ENCODE data around the gene FBN2. TPM values are rescaled to one million over a fixed set of nuclear protein-coding genes. Genes with fewer than 3 reads are reported as not detected.

Gene FBN2
- total and polyA plus RNA-seq, 7 experiments from 2014 or later, result 0.07 to 6.8 (median 0.58) TPM; not detected in 2

DNA sequence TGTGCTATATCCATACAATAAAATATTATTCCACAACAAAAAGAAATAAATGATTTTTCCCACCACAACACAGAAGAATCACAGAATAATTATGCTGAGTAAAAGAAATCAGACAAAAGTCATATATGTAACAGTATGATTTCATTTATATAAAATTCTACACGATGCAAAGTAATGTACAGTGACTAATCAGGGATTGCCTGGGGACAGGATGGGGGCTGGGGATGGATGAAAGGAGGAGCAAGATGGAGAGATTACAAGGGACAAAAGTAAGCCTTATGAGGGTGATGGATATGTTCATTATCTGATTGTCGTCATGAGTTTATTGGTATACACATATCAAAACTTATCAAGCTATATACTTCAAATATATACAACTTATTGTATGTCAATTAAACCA is 154.0 kb downstream of the FBN2 start:
- no peaks in the 10 kb centered on the region for H3K9me3 ChIP-seq (ENCODE audit: control insufficient read depth in 2 of 3, low read length in 3 of 3)
- no peak overlapping the region for H3K4me3 Mint-ChIP-seq
- peaks cover 0 to 20% (median 0%) of the 10 kb centered on the region in 11 donors for H3K9me3 Mint-ChIP-seq
- no peak overlapping the region for H3K4me3 ChIP-seq (ENCODE audit: low read length)
- peaks cover 0 to 6% (median 0%) of the 10 kb centered on the region in 5 donors for H3K27me3 Mint-ChIP-seq
- intact Hi-C loops (cut with micrococcal nuclease), result no loop called here
- no peaks in the 10 kb centered on the region for H3K4me1 ChIP-seq (ENCODE audit: control insufficient read depth in 2 of 2, insufficient read depth in 2 of 2, low read length in 2 of 2)
- no peaks in the 10 kb centered on the region for H3K36me3 Mint-ChIP-seq
- no peaks in the 10 kb centered on the region for H3K27me3 ChIP-seq (ENCODE audit: control insufficient read depth in 2 of 2, insufficient read depth in 2 of 2, low read length in 2 of 2)
- no peak for DNase-seq
- no peaks in the 10 kb centered on the region for H3K36me3 ChIP-seq (ENCODE audit: control insufficient read depth in 2 of 3, insufficient read depth in 3 of 3, low read length in 3 of 3)
- H3K4me1 Mint-ChIP-seq, result peaks cover 0 to 1% (median 0%) of the 10 kb centered on the region in 7 donors
- ChIA-PET CTCF (no interaction called here), POLR2A (no interaction called here)
- H3K27ac Mint-ChIP-seq, result no peak overlapping the region
- ATAC-seq, result no peak
- H3K27ac ChIP-seq (ENCODE audit: low read depth, low read length), result no peak overlapping the region

DNA sequence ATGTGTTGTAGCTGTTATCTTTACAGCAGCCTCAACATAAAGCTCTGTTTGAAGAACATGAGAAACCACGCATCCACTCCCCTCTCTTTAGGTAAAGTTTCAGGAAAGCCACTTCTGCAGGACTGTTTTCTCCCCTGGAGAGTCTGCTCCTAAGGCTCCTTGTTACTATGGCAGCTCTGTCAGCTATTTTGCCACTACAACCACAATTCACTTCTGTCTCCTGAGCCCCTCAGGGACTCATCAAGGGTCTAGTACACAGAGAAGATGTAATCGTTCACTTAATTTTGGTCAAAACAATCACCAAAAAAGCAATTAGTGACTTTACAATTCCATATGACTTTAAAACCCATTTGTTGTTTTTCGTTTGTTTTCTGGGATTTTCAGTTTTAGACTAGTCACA is 157.7 kb downstream of the FBN2 start:
- no peaks in the 10 kb centered on the region for H3K36me3 Mint-ChIP-seq
- Histone ChIP-seq H3K27me3 (ENCODE audit: control insufficient read depth in 2 of 2, insufficient read depth in 2 of 2, low read length in 2 of 2) (no peaks in the 10 kb centered on the region), H3K4me3 (ENCODE audit: low read length) (no peak overlapping the region), H3K4me1 (ENCODE audit: control insufficient read depth in 2 of 2, insufficient read depth in 2 of 2, low read length in 2 of 2) (no peaks in the 10 kb centered on the region), H3K9me3 (ENCODE audit: control insufficient read depth in 2 of 3, low read length in 3 of 3) (no peaks in the 10 kb centered on the region), H3K27ac (ENCODE audit: low read depth, low read length) (no peak overlapping the region), H3K36me3 (ENCODE audit: control insufficient read depth in 2 of 3, insufficient read depth in 3 of 3, low read length in 3 of 3) (no peaks in the 10 kb centered on the region)
- ChIA-PET POLR2A (no interaction called here), CTCF (no interaction called here)
- no peak overlapping the region for H3K27ac Mint-ChIP-seq
- no peak overlapping the region for H3K4me3 Mint-ChIP-seq
- intact Hi-C loops (cut with micrococcal nuclease), result no loop called here
- ATAC-seq (no peak), DNase-seq (no peak)
- H3K27me3 Mint-ChIP-seq, result peaks cover 0 to 3% (median 0%) of the 10 kb centered on the region in 5 donors
- H3K9me3 Mint-ChIP-seq, result no peaks in the 10 kb centered on the region
- peaks cover 0 to 1% (median 0%) of the 10 kb centered on the region in 7 donors for H3K4me1 Mint-ChIP-seq

DNA sequence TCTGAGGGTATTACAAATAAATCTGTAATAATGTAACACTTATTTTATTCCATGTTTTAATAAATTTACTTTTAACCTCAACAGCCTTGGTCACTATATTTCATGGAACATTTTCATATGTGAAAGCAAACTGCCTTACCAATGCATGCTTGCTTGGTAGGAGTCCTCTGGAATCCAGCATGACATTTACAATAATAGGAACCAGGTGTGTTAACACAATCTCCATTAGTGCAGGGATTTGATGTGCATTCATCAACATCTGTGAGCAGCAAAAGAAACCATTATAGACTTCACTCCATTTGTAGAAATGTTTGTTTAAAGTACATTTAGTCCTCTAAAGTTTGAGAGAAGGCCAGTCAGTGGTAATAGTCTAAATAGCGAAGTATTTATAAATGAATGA is 159.4 kb downstream of the FBN2 start:
- H3K4me3 Mint-ChIP-seq, result no peak overlapping the region
- no peaks in the 10 kb centered on the region for H3K36me3 Mint-ChIP-seq
- POLR2A ChIA-PET, result no interaction called here
- peaks cover 0 to 3% (median 0%) of the 10 kb centered on the region in 5 donors for H3K27me3 Mint-ChIP-seq
- ATAC-seq (no peak), DNase-seq (no peak)
- H3K4me1 ChIP-seq (ENCODE audit: control insufficient read depth in 2 of 2, insufficient read depth in 2 of 2, low read length in 2 of 2), result no peaks in the 10 kb centered on the region
- H3K4me1 Mint-ChIP-seq, result peaks cover 0 to 1% (median 0%) of the 10 kb centered on the region in 7 donors
- no peaks in the 10 kb centered on the region for H3K9me3 Mint-ChIP-seq
- H3K27me3 ChIP-seq (ENCODE audit: control insufficient read depth in 2 of 2, insufficient read depth in 2 of 2, low read length in 2 of 2), result no peaks in the 10 kb centered on the region
- CTCF ChIA-PET, result no interaction called here
- H3K27ac Mint-ChIP-seq, result no peak overlapping the region
- intact Hi-C loops (cut with micrococcal nuclease), result no loop called here
- H3K36me3 ChIP-seq (ENCODE audit: control insufficient read depth in 2 of 3, insufficient read depth in 3 of 3, low read length in 3 of 3), result no peaks in the 10 kb centered on the region
- no peak overlapping the region for H3K27ac ChIP-seq (ENCODE audit: low read depth, low read length)
- H3K9me3 ChIP-seq (ENCODE audit: control insufficient read depth in 2 of 3, low read length in 3 of 3), result no peaks in the 10 kb centered on the region
- no peak overlapping the region for H3K4me3 ChIP-seq (ENCODE audit: low read length)

DNA sequence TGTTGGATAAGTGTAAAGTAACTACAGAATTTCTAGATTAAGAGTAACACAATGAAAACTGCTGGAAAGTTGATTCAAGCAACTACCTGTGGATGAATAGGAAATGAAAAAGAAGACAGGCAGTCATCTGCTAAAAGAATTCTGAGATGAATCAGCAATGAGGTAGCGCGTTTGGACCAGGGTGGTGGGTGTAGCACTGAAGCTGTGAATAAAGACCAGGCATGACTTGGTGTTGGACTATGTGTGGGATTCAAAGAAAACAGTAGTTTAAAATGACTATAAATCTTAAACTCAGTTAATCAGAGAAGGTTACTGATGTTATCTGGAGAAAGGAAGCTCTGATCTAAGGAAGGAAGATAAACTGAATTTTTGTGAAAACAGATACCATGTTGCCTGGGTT is 159.8 kb downstream of the FBN2 start:
- Mint-ChIP-seq H3K27ac (no peak overlapping the region), H3K4me3 (no peak overlapping the region), H3K27me3 (peaks cover 0 to 3% (median 0%) of the 10 kb centered on the region in 5 donors), H3K4me1 (peaks cover 0 to 1% (median 0%) of the 10 kb centered on the region in 7 donors), H3K36me3 (no peaks in the 10 kb centered on the region), H3K9me3 (no peaks in the 10 kb centered on the region)
- CTCF ChIA-PET, result no interaction called here
- no peaks in the 10 kb centered on the region for H3K9me3 ChIP-seq (ENCODE audit: control insufficient read depth in 2 of 3, low read length in 3 of 3)
- H3K27me3 ChIP-seq (ENCODE audit: control insufficient read depth in 2 of 2, insufficient read depth in 2 of 2, low read length in 2 of 2), result no peaks in the 10 kb centered on the region
- H3K36me3 ChIP-seq (ENCODE audit: control insufficient read depth in 2 of 3, insufficient read depth in 3 of 3, low read length in 3 of 3), result no peaks in the 10 kb centered on the region
- H3K4me1 ChIP-seq (ENCODE audit: control insufficient read depth in 2 of 2, insufficient read depth in 2 of 2, low read length in 2 of 2), result no peaks in the 10 kb centered on the region
- DNase-seq (no peak), ATAC-seq (no peak)
- intact Hi-C loops (cut with micrococcal nuclease), result no loop called here
- H3K4me3 ChIP-seq (ENCODE audit: low read length), result no peak overlapping the region
- POLR2A ChIA-PET, result no interaction called here
- H3K27ac ChIP-seq (ENCODE audit: low read depth, low read length), result no peak overlapping the region

DNA sequence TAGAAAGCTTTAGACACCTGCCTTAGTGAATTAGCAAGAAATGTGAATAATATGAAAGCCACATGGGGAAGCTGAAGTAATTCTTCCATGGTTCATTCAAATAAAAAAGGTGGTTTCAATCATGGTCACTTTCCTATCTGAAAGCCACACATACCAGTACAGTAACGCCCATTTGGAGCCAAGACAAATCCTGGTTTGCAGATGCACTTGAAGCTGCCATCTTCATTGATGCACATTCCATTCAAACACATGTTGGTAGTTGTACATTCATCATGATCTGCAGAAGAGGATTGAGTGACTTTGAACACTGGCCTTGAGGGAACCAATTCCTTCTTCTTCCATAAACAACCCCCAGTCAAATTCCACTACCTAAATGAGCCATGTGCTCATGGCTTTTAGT is 161.5 kb downstream of the FBN2 start:
- CTCF ChIA-PET, result no interaction called here
- H3K36me3 ChIP-seq (ENCODE audit: control insufficient read depth in 2 of 3, insufficient read depth in 3 of 3, low read length in 3 of 3), result no peaks in the 10 kb centered on the region
- no peak overlapping the region for H3K27ac Mint-ChIP-seq

DNA sequence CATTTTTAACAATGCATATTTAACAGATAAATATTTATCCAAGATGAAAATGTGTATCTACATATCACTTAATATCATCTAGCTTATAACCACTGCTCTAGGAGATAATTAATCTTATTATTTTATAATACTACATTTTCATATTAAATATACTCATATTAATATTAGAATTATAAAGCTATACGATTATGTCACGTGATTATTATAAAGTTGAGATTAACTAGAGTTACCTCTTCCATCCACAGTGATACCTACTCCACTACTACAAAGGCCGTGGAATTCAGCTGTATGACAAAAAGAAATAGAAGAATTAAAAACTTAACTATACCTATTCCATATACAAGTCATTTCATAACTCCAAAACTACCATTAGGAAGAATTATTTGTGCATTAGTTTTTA is 171.9 kb downstream of the FBN2 start:
- Histone ChIP-seq H3K27me3 (ENCODE audit: control insufficient read depth in 2 of 2, insufficient read depth in 2 of 2, low read length in 2 of 2) (no peaks in the 10 kb centered on the region), H3K36me3 (ENCODE audit: control insufficient read depth in 2 of 3, insufficient read depth in 3 of 3, low read length in 3 of 3) (no peaks in the 10 kb centered on the region), H3K4me1 (ENCODE audit: control insufficient read depth in 2 of 2, insufficient read depth in 2 of 2, low read length in 2 of 2) (no peaks in the 10 kb centered on the region), H3K9me3 (ENCODE audit: control insufficient read depth in 2 of 3, low read length in 3 of 3) (no peaks in the 10 kb centered on the region), H3K27ac (ENCODE audit: low read depth, low read length) (no peak overlapping the region), H3K4me3 (ENCODE audit: low read length) (no peak overlapping the region)
- no peak overlapping the region for H3K27ac Mint-ChIP-seq
- CTCF ChIA-PET, result no interaction called here
- H3K27me3 Mint-ChIP-seq, result no peaks in the 10 kb centered on the region
- no peak for DNase-seq
- POLR2A ChIA-PET, result no interaction called here
- H3K4me3 Mint-ChIP-seq, result no peak overlapping the region
- intact Hi-C loops (cut with micrococcal nuclease), result no loop called here
- no peaks in the 10 kb centered on the region for H3K36me3 Mint-ChIP-seq
- no peaks in the 10 kb centered on the region for H3K4me1 Mint-ChIP-seq
- no peaks in the 10 kb centered on the region for H3K9me3 Mint-ChIP-seq
- ATAC-seq, result no peak

More for the DNA sequence above, 161.5 kb downstream of the FBN2 start:
- H3K27me3 Mint-ChIP-seq, result peaks cover 0 to 3% (median 0%) of the 10 kb centered on the region in 5 donors
- no peaks in the 10 kb centered on the region for H3K9me3 Mint-ChIP-seq
- Histone ChIP-seq H3K27ac (ENCODE audit: low read depth, low read length) (no peak overlapping the region), H3K9me3 (ENCODE audit: control insufficient read depth in 2 of 3, low read length in 3 of 3) (no peaks in the 10 kb centered on the region), H3K4me1 (ENCODE audit: control insufficient read depth in 2 of 2, insufficient read depth in 2 of 2, low read length in 2 of 2) (no peaks in the 10 kb centered on the region), H3K4me3 (ENCODE audit: low read length) (no peak overlapping the region), H3K27me3 (ENCODE audit: control insufficient read depth in 2 of 2, insufficient read depth in 2 of 2, low read length in 2 of 2) (no peaks in the 10 kb centered on the region)
- H3K36me3 Mint-ChIP-seq, result no peaks in the 10 kb centered on the region
- H3K4me3 Mint-ChIP-seq, result no peak overlapping the region
- H3K4me1 Mint-ChIP-seq, result peaks cover 0 to 1% (median 0%) of the 10 kb centered on the region in 7 donors
- DNase-seq, result no peak
- no peak for ATAC-seq
- POLR2A ChIA-PET, result no interaction called here
- intact Hi-C loops (cut with micrococcal nuclease), result no loop called here

DNA sequence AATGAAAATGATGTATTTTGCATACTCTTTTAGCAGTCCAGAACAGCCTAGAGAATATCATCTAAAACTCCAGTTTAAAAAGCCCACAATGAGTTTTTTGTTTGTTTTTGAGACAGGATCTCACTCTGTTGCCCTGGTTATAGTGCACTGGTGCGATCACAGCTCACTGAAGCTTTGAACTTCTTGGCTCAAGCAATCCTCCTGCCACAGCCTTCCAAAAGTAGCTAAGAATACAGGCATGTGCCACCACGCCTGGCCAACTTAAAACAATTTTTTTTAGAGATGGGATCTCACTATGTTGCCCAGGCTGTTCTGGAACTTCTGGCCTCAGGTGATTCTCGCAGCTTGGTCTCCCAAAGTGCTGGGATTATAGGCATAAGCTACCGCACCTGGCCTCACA is 175.7 kb downstream of the FBN2 start:
- Mint-ChIP-seq H3K27me3 (no peaks in the 10 kb centered on the region), H3K36me3 (no peaks in the 10 kb centered on the region), H3K9me3 (no peaks in the 10 kb centered on the region), H3K27ac (no peak overlapping the region), H3K4me3 (no peak overlapping the region), H3K4me1 (no peaks in the 10 kb centered on the region)
- ATAC-seq (no peak), DNase-seq (no peak)
- no peaks in the 10 kb centered on the region for H3K27me3 ChIP-seq (ENCODE audit: control insufficient read depth in 2 of 2, insufficient read depth in 2 of 2, low read length in 2 of 2)
- intact Hi-C loops (cut with micrococcal nuclease), result no loop called here
- H3K36me3 ChIP-seq (ENCODE audit: control insufficient read depth in 2 of 3, insufficient read depth in 3 of 3, low read length in 3 of 3), result no peaks in the 10 kb centered on the region
- ChIA-PET POLR2A (no interaction called here), CTCF (no interaction called here)
- no peaks in the 10 kb centered on the region for H3K4me1 ChIP-seq (ENCODE audit: control insufficient read depth in 2 of 2, insufficient read depth in 2 of 2, low read length in 2 of 2)
- no peaks in the 10 kb centered on the region for H3K9me3 ChIP-seq (ENCODE audit: control insufficient read depth in 2 of 3, low read length in 3 of 3)
- no peak overlapping the region for H3K27ac ChIP-seq (ENCODE audit: low read depth, low read length)
- no peak overlapping the region for H3K4me3 ChIP-seq (ENCODE audit: low read length)

Measured in naive thymus-derived CD4-positive, alpha-beta T cell (primary cell).